ENCODE results near the gene IL15.

- TF ChIP-seq POLR2A (IDR thresholded peaks at IDR 0.05), result no peak
- no peak for TF ChIP-seq CTCF (IDR thresholded peaks at IDR 0.05)
- no peak for TF ChIP-seq EP300 (IDR thresholded peaks at IDR 0.05)
- TF ChIP-seq POLR2AphosphoS5 (IDR thresholded peaks at IDR 0.05), result no peak
Observed at GRCh38 chr4:141768954-141769353, 132.6 kb downstream of the IL15 start.
